KMS-11 (cell line): Measurements from ENCODE around the gene PPP4R3A.

Source experiments
- H2AFZ ChIP-seq: fragments of 200-600 bp; sonication (generic); 2 replicates; pipeline ENCODE4 v1.6.1; 2016; ENCODE audit warnings: antibody characterized with exemption, mixed run types, low read depth
- H3K27ac ChIP-seq: fragments of 200-600 bp; sonication (generic); 2 replicates; pipeline ENCODE4 v1.6.1; 2016; ENCODE audit warnings: mild to moderate bottlenecking, mixed run types
- H3K27me3 ChIP-seq: fragments of 200-600 bp; sonication (generic); 2 replicates; pipeline ENCODE4 v1.6.1; 2017; ENCODE audit warnings: mild to moderate bottlenecking, low read depth, mixed run types, moderate library complexity; ENCODE audit not compliant: insufficient read depth
- H3K36me3 ChIP-seq: fragments of 200-600 bp; sonication (generic); 2 replicates; pipeline ENCODE4 v1.6.1; 2017; ENCODE audit warnings: mild to moderate bottlenecking, mixed run types; ENCODE audit not compliant: insufficient read depth
- H3K4me1 ChIP-seq: fragments of 200-600 bp; sonication (generic); 2 replicates; pipeline ENCODE4 v1.6.1; 2016; ENCODE audit warnings: mild to moderate bottlenecking, low read depth, mixed run types; ENCODE audit not compliant: poor library complexity, severe bottlenecking
- H3K4me2 ChIP-seq: fragments of 200-600 bp; sonication (generic); 2 replicates; pipeline ENCODE4 v1.7.0; 2016; ENCODE audit warnings: mild to moderate bottlenecking, mixed run types
- H3K4me3 ChIP-seq: fragments of 200-600 bp; sonication (generic); IDR thresholded peaks from 2 replicates; pipeline ENCODE4 v1.6.1; 2017; ENCODE audit warnings: low read depth, low read length, mixed read lengths; ENCODE audit not compliant: insufficient read depth
- H3K79me2 ChIP-seq: fragments of 200-600 bp; sonication (generic); 2 replicates; pipeline ENCODE4 v1.6.1; 2016; ENCODE audit warnings: low read depth, mixed run types; ENCODE audit not compliant: insufficient read depth
- H3K9ac ChIP-seq: fragments of 200-600 bp; sonication (generic); 2 replicates; pipeline ENCODE4 v1.6.1; 2016; ENCODE audit warnings: mild to moderate bottlenecking, mixed run types
- H4K20me1 ChIP-seq: fragments of 200-600 bp; sonication (generic); 2 replicates; pipeline ENCODE4 v1.6.1; 2016; ENCODE audit warnings: mild to moderate bottlenecking, mixed run types; ENCODE audit not compliant: insufficient read depth
- CTCF ChIP-seq: fragments of 200-600 bp; sonication (generic); conservative IDR thresholded peaks from 2 replicates; pipeline ENCODE4 v1.6.1; 2017; ENCODE audit warnings: low read depth, mild to moderate bottlenecking, antibody characterized with exemption, low read length, moderate library complexity, mixed read lengths

The PPP4R3A gene

GRCh38 chr14:91417983-91418386 is 92.1 kb downstream of the PPP4R3A start:
- Histone ChIP-seq H3K27ac (peak overlapping the region; percentile 87), H3K4me3 (no peak overlapping the region), H2AFZ (peak overlapping the region; percentile 71), H3K27me3 (no peaks in the 10 kb centered on the region), H3K9ac (peak overlapping the region; percentile 93), H4K20me1 (no peaks in the 10 kb centered on the region), H3K79me2 (peaks cover 39% of the 10 kb centered on the region), H3K36me3 (no peaks in the 10 kb centered on the region), H3K4me1 (peaks cover 40% of the 10 kb centered on the region), H3K4me2 (peak overlapping the region; percentile 52)
- TF ChIP-seq CTCF = no peak

GRCh38 chr14:91417120-91417982 is 92.8 kb downstream of the PPP4R3A start, which contains the start of gene CCDC88C:
Gene CCDC88C, minus strand, starts transcription at chr14:91417820. Its CDS starts 130 bp downstream, at chr14:91417690.
- H3K9ac ChIP-seq = peak within 1 kb of the TSS; percentile 93
- TF ChIP-seq CTCF = no peak
- H3K27me3 ChIP-seq = no peaks in the 10 kb centered on the region
- H3K4me2 ChIP-seq = peak within 1 kb of the TSS; percentile 94
- H4K20me1 ChIP-seq = no peaks in the 10 kb centered on the region
- no peaks in the 10 kb centered on the region for H3K36me3 ChIP-seq
- H3K4me1 ChIP-seq = peaks cover 40% of the 10 kb centered on the region
- peak within 1 kb of the TSS; percentile 71 for H2AFZ ChIP-seq
- H3K4me3 ChIP-seq = no peak within 1 kb of the TSS
- peak within 1 kb of the TSS; percentile 89 for H3K27ac ChIP-seq
- peaks cover 45% of the 10 kb centered on the region for H3K79me2 ChIP-seq

- H2AFZ ChIP-seq = peak overlapping the region; percentile 36; the same call in 1 of the 2 replicates
- H3K36me3 ChIP-seq = no peaks in the 10 kb centered on the region
- H3K27ac ChIP-seq = peak overlapping the region; percentile 89
- peaks cover 51% of the 10 kb centered on the region for H3K79me2 ChIP-seq
- no peak overlapping the region for H3K4me3 ChIP-seq
- H4K20me1 ChIP-seq = no peaks in the 10 kb centered on the region
- H3K27me3 ChIP-seq = no peaks in the 10 kb centered on the region
- peak overlapping the region; percentile 94 for H3K4me2 ChIP-seq
- peaks cover 40% of the 10 kb centered on the region for H3K4me1 ChIP-seq
- no peak for TF ChIP-seq CTCF
- peak overlapping the region; percentile 76 for H3K9ac ChIP-seq
Observed at GRCh38 chr14:91416744-91417119, 93.4 kb downstream of the PPP4R3A start.

GRCh38 chr14:91415794-91416743 is 94.0 kb downstream of the PPP4R3A start:
- Histone ChIP-seq H2AFZ (peak overlapping the region; percentile 36; the same call in 1 of the 2 replicates), H3K4me3 (no peak overlapping the region), H3K9ac (peak overlapping the region; percentile 76), H3K79me2 (peaks cover 56% of the 10 kb centered on the region), H3K27ac (peak overlapping the region; percentile 89), H3K4me1 (peaks cover 40% of the 10 kb centered on the region), H4K20me1 (no peaks in the 10 kb centered on the region), H3K27me3 (no peaks in the 10 kb centered on the region), H3K36me3 (no peaks in the 10 kb centered on the region), H3K4me2 (peak overlapping the region; percentile 94)
- TF ChIP-seq CTCF = no peak
